T-cell (primary cell): Measurements from ENCODE around the gene POLR3G. TPM values are rescaled to one million over a fixed set of nuclear protein-coding genes. Genes with fewer than 3 reads are reported as not detected.

Source experiments
- ATAC-seq, 4 experiments: fragments of 200-7000 bp in 3 of 4; fragments of 150-1000 bp in 1 of 4; cut with Tn5 transposase; replicated peaks in 1 of 4; 1 replicate in 3 of 4; 2 replicates in 1 of 4; pipeline ENCODE4 v1.10.0; 2021; ENCODE audit warnings: moderate library complexity in 3 of 4, mild to moderate bottlenecking in 2 of 4, moderate number of reproducible peaks in 1 of 4
- CTCF ChIA-PET, 2 donors: fragments of 300-600 bp; sonication (Branson Sonifier 250); formaldehyde crosslinking; loops; one replicate each; lab custom pipeline; 2022; ENCODE audit warnings: antibody characterized with exemption in 2 of 2; lab: Charles Lee
- POLR2A ChIA-PET, 2 donors: fragments of 300-600 bp; sonication (Branson Sonifier 250); formaldehyde crosslinking; loops; one replicate each; lab custom pipeline; 2022; ENCODE audit warnings: antibody characterized with exemption in 2 of 2; lab: Charles Lee
- DNase-seq, 35 experiments: peaks; one replicate each; pipeline versions ENCODE4 v3.0.0 to v3.0.0-alpha.2; 2013 to 2023
- H3K27ac ChIP-seq: one replicate; pipeline ENCODE4 v1.5.1; 2013; ENCODE audit warnings: low read length
- H3K27me3 ChIP-seq, 2 experiments: replicated peaks in 1 of 2; 1 replicate in 1 of 2; 2 replicates in 1 of 2; pipeline versions ENCODE4 v1.6.1 to v1.7.0; 2013; ENCODE audit warnings: low read length in 1 of 2, mixed read lengths in 1 of 2; ENCODE audit not compliant: control insufficient read depth in 2 of 2, insufficient read depth in 2 of 2; ENCODE audit errors: extremely low read depth in 1 of 2
- H3K36me3 ChIP-seq, 2 donors: 1 replicate in 1 of 2; 2 replicates in 1 of 2; pipeline versions ENCODE4 v1.6.1 to v1.7.0; 2013; ENCODE audit warnings: low read length in 1 of 2; ENCODE audit not compliant: control insufficient read depth in 2 of 2, insufficient read depth in 1 of 2; ENCODE audit errors: extremely low read depth in 1 of 2
- H3K4me1 ChIP-seq, 2 experiments: 1 replicate in 1 of 2; 2 replicates in 1 of 2; pipeline versions ENCODE4 v1.6.1 to v1.7.0; 2013; ENCODE audit warnings: low read length in 2 of 2, mixed read lengths in 1 of 2; ENCODE audit not compliant: insufficient read depth in 2 of 2, control insufficient read depth in 1 of 2; ENCODE audit errors: extremely low read depth in 1 of 2
- H3K4me3 ChIP-seq, 2 donors: 1 replicate in 1 of 2; 2 replicates in 1 of 2; pipeline versions ENCODE4 v1.5.1 to v1.7.0; 2013; ENCODE audit warnings: mild to moderate bottlenecking in 2 of 2, low read length in 1 of 2, moderate library complexity in 1 of 2; ENCODE audit not compliant: control insufficient read depth in 1 of 2; ENCODE audit errors: extremely low read depth in 1 of 2
- H3K9me3 ChIP-seq: 2 replicates; pipeline ENCODE4 v1.7.0; 2013
- H3K27ac Mint-ChIP-seq, 2 donors: one replicate each; pipeline ENCODE4 v1.8.0; 2020 to 2021; ENCODE audit warnings: mild to moderate bottlenecking in 2 of 2, mixed read lengths in 2 of 2
- H3K27me3 Mint-ChIP-seq, 2 donors: one replicate each; pipeline ENCODE4 v1.8.0; 2021 to 2022; ENCODE audit warnings: mixed read lengths in 2 of 2
- H3K36me3 Mint-ChIP-seq: one replicate; pipeline ENCODE4 v1.8.0; 2021; ENCODE audit warnings: mixed read lengths
- H3K4me1 Mint-ChIP-seq, 3 donors: one replicate each; pipeline ENCODE4 v1.8.0; 2020 to 2022; ENCODE audit warnings: mixed read lengths in 3 of 3, mild to moderate bottlenecking in 1 of 3
- H3K4me3 Mint-ChIP-seq, 3 donors: one replicate each; pipeline ENCODE4 v1.8.0; 2020 to 2022; ENCODE audit warnings: mild to moderate bottlenecking in 3 of 3, mixed read lengths in 3 of 3, moderate library complexity in 3 of 3
- H3K9me3 Mint-ChIP-seq, 3 donors: one replicate each; pipeline ENCODE4 v1.8.0; 2020 to 2022; ENCODE audit warnings: mixed read lengths in 3 of 3
- whole genome bisulfite sequencing: methylation state at CpG from one replicate; pipeline ENCODE4 v1.1.5; 2013; ENCODE audit warnings: missing lambda C conversion rate; ENCODE audit not compliant: insufficient coverage; 5-methylcytosine and 5-hydroxymethylcytosine counted together
- total RNA-seq, 35 experiments: library from RNA in 6 of 35; stranded (reverse) in 6 of 35; fragments of 120-200 nt in 1 of 35; gene quantifications; one replicate each; pipeline versions ENCODE4 v1.2.1 to v1.2.4 and lab custom pipeline; 2013 to 2026

POLR3G gene
- total RNA-seq, 5 donors from 2014 or later (not counting 1 experiment from before 2014, with no cell fraction given), result 0.84 to 2.3 (median 1.6) TPM

GRCh38 chr5:90446961-90447360 lies 27.7 kb upstream of the POLR3G start:
- ATAC-seq (no peak), DNase-seq (no peak)
- Histone ChIP-seq H3K4me1 (no peaks in the 10 kb centered on the region), H3K4me3 (no peak overlapping the region), H3K9me3 (no peaks in the 10 kb centered on the region), H3K36me3 (no peaks in the 10 kb centered on the region), H3K27me3 (peaks cover 0 to 3% of the 10 kb centered on the region in 2 experiments), H3K27ac (no peak overlapping the region)
- ChIA-PET POLR2A (interaction anchor here in 1 of 2 donors (1.0 kb wide), 1 partner anchor 13 kb away, joined by 3 read pairs; no protein-coding TSS in a partner anchor), CTCF (interaction anchor here in 1 of 2 donors (0.7 kb wide), 1 partner anchor 13 kb away, joined by 4 read pairs; no protein-coding TSS in a partner anchor)
- Mint-ChIP-seq H3K4me3 (no peak overlapping the region), H3K27ac (no peak overlapping the region), H3K27me3 (peaks cover 3% of the 10 kb centered on the region in 2 donors), H3K4me1 (no peaks in the 10 kb centered on the region), H3K36me3 (peaks cover 3% of the 10 kb centered on the region), H3K9me3 (no peaks in the 10 kb centered on the region)

DNA sequence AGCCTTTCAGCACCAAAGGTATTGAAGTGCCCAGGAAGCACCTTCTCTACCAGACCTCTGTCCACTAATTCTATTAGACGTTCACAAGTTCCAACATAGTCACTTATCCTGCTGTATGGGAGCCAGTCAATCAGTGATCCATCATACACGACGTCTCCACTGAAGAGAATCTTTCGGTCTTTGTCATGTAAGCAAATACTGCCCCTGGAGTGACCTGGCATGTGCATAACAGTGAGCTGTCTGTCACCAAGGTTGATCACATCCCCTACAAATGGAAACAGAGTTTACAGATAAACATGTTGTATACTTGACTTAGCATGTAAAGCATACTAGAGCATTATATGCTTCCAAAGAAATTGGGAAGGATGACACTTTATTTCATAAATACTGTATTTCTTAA lies 13.4 kb upstream of the POLR3G start:
- ChIA-PET CTCF (interaction anchor here (0.5 to 1.5 kb wide), 4 partner anchors 11 to 455 kb away, joined by 3 to 4 read pairs (median 3); no protein-coding TSS in a partner anchor), POLR2A (no interaction called here)
- no peak overlapping the region for H3K27ac ChIP-seq
- H3K4me1 Mint-ChIP-seq, result peaks cover 0 to 7% (median 5%) of the 10 kb centered on the region in 3 donors
- peaks cover 21% of the 10 kb centered on the region for H3K36me3 Mint-ChIP-seq
- no peaks in the 10 kb centered on the region for H3K36me3 ChIP-seq
- ATAC-seq, result no peak
- H3K9me3 Mint-ChIP-seq, result peaks cover 0 to under 1% (median 0%) of the 10 kb centered on the region in 3 donors
- WGBS, result 89% methylated on average over 3 of the region's 4 CpGs
- no peaks in the 10 kb centered on the region for H3K27me3 Mint-ChIP-seq
- H3K27me3 ChIP-seq, result no peaks in the 10 kb centered on the region
- no peak overlapping the region for H3K4me3 Mint-ChIP-seq
- peaks cover 2% of the 10 kb centered on the region for H3K9me3 ChIP-seq
- H3K4me1 ChIP-seq, result no peaks in the 10 kb centered on the region
- no peak overlapping the region for H3K27ac Mint-ChIP-seq
- DNase-seq, result no peak
- H3K4me3 ChIP-seq, result no peak overlapping the region

- peaks cover 35% of the 10 kb centered on the region for H3K36me3 Mint-ChIP-seq
- peak overlapping the region; percentile 88 to 96 for H3K4me3 ChIP-seq
- H3K27me3 ChIP-seq, result no peaks in the 10 kb centered on the region
- ATAC-seq (no peak), DNase-seq (no peak)
- H3K4me3 Mint-ChIP-seq, result peak overlapping the region; percentile 94 to 98 (median 96)
- 46% methylated on average over 7 of the region's 9 CpGs for WGBS
- H3K27me3 Mint-ChIP-seq, result no peaks in the 10 kb centered on the region
- no peak overlapping the region for H3K27ac ChIP-seq
- H3K27ac Mint-ChIP-seq, result peak overlapping the region; percentile 95 to 96
- no peaks in the 10 kb centered on the region for H3K9me3 ChIP-seq
- H3K9me3 Mint-ChIP-seq, result peaks cover 8 to 23% (median 10%) of the 10 kb centered on the region in 3 donors
- ChIA-PET POLR2A (interaction anchor here in 1 of 2 donors (1.1 kb wide), 1 partner anchor 46 kb away, joined by 5 read pairs; no protein-coding TSS in a partner anchor), CTCF (interaction anchor here in 1 of 2 donors (0.6 to 3.9 kb wide), 5 partner anchors 11 to 63 kb away, joined by 3 to 11 read pairs (median 3); no protein-coding TSS in a partner anchor)
- H3K36me3 ChIP-seq, result no peaks in the 10 kb centered on the region
- H3K4me1 ChIP-seq, result peaks cover 11 to 15% of the 10 kb centered on the region in 2 experiments
- peaks cover 36 to 49% (median 44%) of the 10 kb centered on the region in 3 donors for H3K4me1 Mint-ChIP-seq
These were observed 1.8 kb upstream of the POLR3G start for GRCh38 chr5:90472783-90473395.

GRCh38 chr5:90473396-90474234 lies 1.0 kb upstream of the POLR3G start:
- H3K27me3 ChIP-seq, result no peaks in the 10 kb centered on the region
- DNase-seq (peak in 20 of 35 experiments; percentile 1 to 25 (median 4)), ATAC-seq (peak in 2 of 4 experiments; percentile 2 to 3)
- H3K27ac ChIP-seq, result peak overlapping the region; percentile 57
- H3K9me3 ChIP-seq, result no peaks in the 10 kb centered on the region
- Mint-ChIP-seq H3K36me3 (peaks cover 28% of the 10 kb centered on the region), H3K4me3 (peak overlapping the region; percentile 94 to 98 (median 96)), H3K9me3 (peaks cover 2 to 16% (median 3%) of the 10 kb centered on the region in 3 donors), H3K27ac (peak overlapping the region; percentile 95 to 96), H3K4me1 (peaks cover 36 to 49% (median 44%) of the 10 kb centered on the region in 3 donors), H3K27me3 (no peaks in the 10 kb centered on the region)
- peaks cover 11 to 15% of the 10 kb centered on the region in 2 experiments for H3K4me1 ChIP-seq
- H3K4me3 ChIP-seq, result peak overlapping the region; percentile 88 to 96
- POLR2A ChIA-PET, result interaction anchor here (0.8 to 2.1 kb wide), 7 partner anchors 24 to 907 kb away, joined by 3 to 7 read pairs (median 5); partner anchors contain the start of genes CETN3 (in 1 of the 2) and LYSMD3 (in 1 of the 2)
- CTCF ChIA-PET, result interaction anchor here (0.7 to 3.9 kb wide), 7 partner anchors 12 to 911 kb away, joined by 3 to 17 read pairs (median 3); partner anchors contain the start of genes CETN3 (in 1 of the 2) and LYSMD3 (in 1 of the 2)
- WGBS, result under 1% methylated on average over 55 of the region's 56 CpGs
- H3K36me3 ChIP-seq, result no peaks in the 10 kb centered on the region

- no peak overlapping the region for H3K4me3 ChIP-seq
- POLR2A ChIA-PET, result interaction anchor here in 1 of 2 donors (1.0 to 2.1 kb wide), 2 partner anchors 65 to 907 kb away, joined by 3 to 7 read pairs; partner anchors contain the start of gene ARRDC3
- peaks cover 11 to 15% of the 10 kb centered on the region in 2 experiments for H3K4me1 ChIP-seq
- no peaks in the 10 kb centered on the region for H3K27me3 ChIP-seq
- Mint-ChIP-seq H3K9me3 (no peaks in the 10 kb centered on the region), H3K4me3 (peak overlapping the region; percentile 21 to 98 (median 96)), H3K4me1 (peaks cover 30 to 38% (median 34%) of the 10 kb centered on the region in 3 donors), H3K36me3 (peaks cover 10% of the 10 kb centered on the region), H3K27ac (no peak overlapping the region), H3K27me3 (no peaks in the 10 kb centered on the region)
- no peak for DNase-seq
- no peaks in the 10 kb centered on the region for H3K36me3 ChIP-seq
- ATAC-seq, result no peak
- 80% methylated on average over 3 of the region's 17 CpGs for WGBS
- CTCF ChIA-PET, result interaction anchor here (0.8 to 1.6 kb wide), 5 partner anchors 36 to 55 kb away, joined by 3 to 6 read pairs (median 5); partner anchors contain the start of gene LYSMD3 (in 1 of the 2)
- no peak overlapping the region for H3K27ac ChIP-seq
- H3K9me3 ChIP-seq, result no peaks in the 10 kb centered on the region
These were observed 844 bp downstream of the POLR3G start for GRCh38 chr5:90475436-90475980.
